ENCODE data around the gene VAV3.

- TF ChIP-seq CTCF (IDR thresholded peaks at IDR 0.05; ENCODE audit: insufficient read depth, low read depth, low read length) (no peak), EZH2 (IDR thresholded peaks at IDR 0.05; ENCODE audit: insufficient read depth, low read length) (no peak)
Observed at GRCh38 chr1:107633596-107633995, 331.4 kb downstream of the VAV3 start.

Measured in astrocyte (in vitro differentiated cells and primary cell).